Right ventricle myocardium superior (tissue), 1 donor: Measurements from ENCODE around the gene PBX4. TPM values are rescaled to one million over a fixed set of nuclear protein-coding genes. Genes with fewer than 3 reads are reported as not detected.
A peak's percentile ranks its signal among the peaks of the same experiment; 100 is the strongest.
"Not testable (repeated sequence)": the region's sequence is repeated elsewhere in the genome, so short reads cannot be mapped to it uniquely, and the experiment has no call there.

Experiments
- ATAC-seq: fragments of 200-7000 bp; cut with Tn5 transposase; one replicate; pipeline ENCODE4 v1.9.1; 2020; ENCODE audit warnings: mild to moderate bottlenecking; ENCODE audit not compliant: poor library complexity
- DNase-seq: peaks from one replicate; pipeline ENCODE4 v3.0.0-alpha.2; 2020
- intact Hi-C: fragments of 100-400 bp; cut with DNase I; formaldehyde crosslinking; loops from one replicate; pipeline ENCODE4 v1.11.2; 2022
- long read RNA-seq: library from polyadenylated mRNA; unstranded; transcript quantifications from one replicate; pipeline ENCODE4 v2.0.0, GENCODE V29; 2021
- total RNA-seq: library from RNA; stranded (reverse); fragmentation: NEBNext Ultra II Directional; extraction: Animal tissue kit (Norgen Biotek cat#: 25700); gene quantifications from one replicate; pipeline ENCODE4 v1.2.1, GENCODE V29; 2021
- donor health status: DM: no; HTN: yes; CAD: no; lungs with severe emphysema.

PBX4 gene
- total RNA-seq: not detected
- long read RNA-seq: 0 reads

GRCh38 chr19:19618219-19619051 lies at the start of gene PBX4:
PBX4 (minus strand) TSS chr19:19618687; CDS start chr19:19618629, 58 bp downstream.
- intact Hi-C loops: no loop called here
- DNase-seq: peak; percentile 96

GRCh38 chr19:19665420-19665948 lies 47.0 kb upstream of the PBX4 start:
- intact Hi-C loops, ATAC-seq, DNase-seq: not testable (repeated sequence)

More at GRCh38 chr19:19618219-19619051, at the start of gene PBX4:
- peak; percentile 98 for ATAC-seq

DNA sequence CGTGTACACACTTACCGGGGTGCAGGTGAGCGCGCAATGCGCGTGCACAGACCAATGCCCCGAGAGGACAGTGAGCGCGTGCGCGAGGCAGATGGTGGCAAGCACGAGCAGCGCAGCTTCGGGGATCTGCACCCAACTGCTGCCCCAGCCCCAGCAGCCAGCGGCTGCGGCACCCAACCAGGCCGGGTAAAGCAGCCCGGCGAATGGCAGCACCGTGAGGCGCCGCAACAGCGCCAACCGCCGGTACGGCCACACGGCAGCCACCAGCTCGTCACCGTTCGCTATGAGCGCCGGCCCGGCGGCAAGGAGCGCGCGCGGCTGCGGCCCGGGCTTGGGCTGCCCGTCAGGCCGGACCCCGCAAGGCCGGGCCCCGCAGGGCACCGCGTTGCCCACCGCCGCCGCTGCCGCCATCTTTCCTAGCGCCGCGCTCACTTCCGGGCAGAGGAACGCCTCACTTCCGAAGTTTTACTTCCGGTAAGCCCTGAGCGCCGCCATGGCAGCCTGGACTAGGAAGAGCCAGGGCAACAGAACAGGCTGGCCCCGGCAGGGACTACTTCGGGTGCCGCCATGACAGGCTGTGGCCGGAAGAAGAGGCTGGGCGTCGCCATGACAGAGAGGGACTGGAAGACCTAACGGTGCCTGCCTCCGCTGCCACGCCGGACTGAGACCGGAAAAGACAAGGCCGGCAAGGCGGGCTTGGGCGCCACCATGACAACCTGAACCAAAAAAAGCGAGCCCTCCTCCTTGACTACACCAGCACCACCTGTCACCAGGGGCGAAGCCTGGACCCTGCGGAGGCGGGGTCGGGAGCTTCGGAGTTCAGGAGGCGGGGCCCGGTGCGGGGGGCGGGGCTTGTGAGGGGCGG lies 45.0 kb upstream of the PBX4 start, which contains the start of gene ATP13A1:
ATP13A1 (minus strand) TSS at position 421 of the 865 bp plus-strand sequence; CDS start at position 411, 10 bp downstream.
- intact Hi-C loops: no loop called here
- ATAC-seq: peak; percentile 97
- DNase-seq: peak; percentile 98

DNA sequence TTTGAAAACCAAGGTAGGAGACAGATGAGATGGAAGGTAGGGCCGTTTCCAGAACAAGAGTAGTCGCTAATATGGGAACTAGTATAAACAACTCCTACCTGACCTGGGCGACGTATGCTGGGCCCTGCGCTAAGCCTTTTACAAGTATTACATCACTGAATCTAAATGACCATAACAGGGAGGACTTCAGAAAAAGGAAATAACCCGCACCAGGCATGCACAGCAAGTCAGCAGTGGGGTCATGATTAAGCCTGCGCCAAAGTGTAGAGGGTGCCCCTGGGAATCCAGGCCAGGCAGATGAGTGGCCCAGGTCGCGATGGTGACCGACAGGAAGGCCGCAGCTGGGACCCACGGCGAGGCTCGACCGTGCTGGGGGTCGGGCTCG lies 44.4 kb upstream of the PBX4 start:
- DNase-seq (no peak), ATAC-seq (no peak)
- intact Hi-C loops: no loop called here

- intact Hi-C loops: no loop called here
- no peak for ATAC-seq
- DNase-seq: peak; percentile 21
These were observed 43.9 kb upstream of the PBX4 start for GRCh38 chr19:19662344-19662743.

DNA sequence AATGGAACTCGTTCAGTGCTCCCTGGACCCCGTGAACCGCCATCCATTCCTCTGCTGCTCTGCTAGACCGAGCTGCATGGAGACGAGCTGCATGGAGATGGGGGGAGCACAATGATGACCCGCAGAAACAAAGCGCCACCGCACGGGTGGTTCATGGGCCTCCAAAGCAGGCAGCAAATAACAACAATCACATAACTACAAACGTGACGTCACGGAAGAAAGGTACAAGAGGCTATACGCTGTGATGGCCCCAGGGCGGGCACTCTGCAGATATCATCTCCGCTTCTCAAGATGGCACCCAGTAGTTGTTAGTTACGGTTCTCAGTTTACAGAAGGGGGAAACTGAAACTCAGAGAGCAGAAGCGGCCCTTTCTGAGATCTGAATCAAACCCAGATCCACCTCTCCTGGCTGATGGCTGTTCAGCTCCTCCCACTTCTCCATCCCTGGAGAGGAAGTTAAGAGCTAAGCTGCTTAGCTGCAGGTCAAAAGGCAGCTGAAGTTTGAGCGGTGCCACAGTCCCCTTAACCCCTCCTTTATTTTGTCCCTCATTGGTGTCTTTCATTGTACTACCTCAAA lies 43.3 kb upstream of the PBX4 start:
- intact Hi-C loops: no loop called here

GRCh38 chr19:19661141-19661674 lies 42.7 kb upstream of the PBX4 start:
- ATAC-seq (no peak), DNase-seq (peak; percentile 37)
- intact Hi-C loops: no loop called here

More for the DNA sequence above, 43.3 kb upstream of the PBX4 start:
- no peak for ATAC-seq
- DNase-seq: peak; percentile 37

DNA sequence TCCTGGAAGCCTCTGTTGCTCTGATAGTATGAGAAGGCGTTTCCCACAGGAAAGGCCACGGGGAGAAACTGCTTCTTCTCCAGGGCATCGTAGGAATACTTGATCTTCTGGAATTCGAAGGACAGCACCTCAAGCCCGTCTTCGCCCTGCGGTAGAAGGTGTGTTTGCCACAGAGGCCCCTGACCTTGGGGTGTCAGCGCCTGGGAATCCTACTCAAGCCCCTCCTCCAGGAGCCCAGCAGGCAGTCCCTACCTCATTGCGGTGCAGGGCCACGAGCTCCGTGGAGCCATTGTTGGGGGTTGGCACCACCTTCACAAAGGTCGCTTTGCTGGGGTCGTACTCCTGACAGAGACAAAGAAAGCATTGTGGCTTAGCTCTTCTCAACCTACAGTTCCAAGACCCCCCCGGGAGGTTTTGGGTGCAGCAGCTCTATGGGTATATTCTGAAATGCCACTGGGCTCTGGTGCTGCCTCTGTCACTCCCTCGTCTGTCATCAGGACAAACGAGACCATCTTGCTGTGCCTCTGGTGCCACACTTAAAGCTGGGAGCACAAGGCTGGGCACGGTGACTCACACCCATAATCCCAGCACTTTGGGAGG lies 41.3 kb upstream of the PBX4 start:
- intact Hi-C loops: no loop called here
- peak; percentile 14 for DNase-seq
- ATAC-seq: no peak

- intact Hi-C loops: no loop called here
- no peak for ATAC-seq
- DNase-seq: peak; percentile 37
These were observed 38.9 kb upstream of the PBX4 start for GRCh38 chr19:19657397-19657783.

GRCh38 chr19:19656451-19657396 lies 38.2 kb upstream of the PBX4 start:
- intact Hi-C loops: no loop called here
- peak; percentile 30 for DNase-seq
- no peak for ATAC-seq

DNA sequence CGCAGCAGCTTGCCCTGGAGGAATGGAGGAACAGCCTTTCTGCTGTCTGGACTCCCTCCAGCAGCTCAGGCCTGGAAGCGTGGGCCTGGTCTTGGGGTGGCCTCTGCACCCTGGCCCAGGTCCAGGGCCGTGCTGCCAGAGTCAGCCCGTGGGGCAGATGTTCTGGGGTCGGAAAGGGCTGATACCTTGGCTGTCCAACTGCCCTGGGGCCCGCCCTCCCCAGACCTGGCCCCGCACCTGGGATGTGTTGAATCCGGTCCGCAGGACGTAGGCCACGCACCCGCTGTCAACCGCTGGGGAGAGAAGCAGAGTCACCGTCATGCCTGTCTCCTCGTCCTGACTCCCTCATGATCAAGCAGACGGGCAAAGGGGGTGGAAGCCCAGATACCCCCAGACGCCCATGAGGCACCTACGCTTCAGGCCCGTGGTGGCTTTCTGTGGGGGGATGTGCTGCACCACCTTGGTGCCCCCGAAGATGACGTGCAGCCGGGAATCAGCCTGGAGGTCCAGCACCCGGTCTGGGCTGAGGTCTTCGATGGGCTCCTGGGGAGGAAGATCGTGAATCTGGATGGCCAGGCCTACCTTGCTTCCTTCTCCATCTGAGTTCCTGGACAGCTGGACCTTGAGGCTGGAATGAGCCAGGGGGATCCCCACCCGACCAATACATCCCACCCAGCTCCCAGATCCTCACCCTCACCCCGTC lies 37.3 kb upstream of the PBX4 start:
- intact Hi-C loops: no loop called here
- ATAC-seq: no peak

DNA sequence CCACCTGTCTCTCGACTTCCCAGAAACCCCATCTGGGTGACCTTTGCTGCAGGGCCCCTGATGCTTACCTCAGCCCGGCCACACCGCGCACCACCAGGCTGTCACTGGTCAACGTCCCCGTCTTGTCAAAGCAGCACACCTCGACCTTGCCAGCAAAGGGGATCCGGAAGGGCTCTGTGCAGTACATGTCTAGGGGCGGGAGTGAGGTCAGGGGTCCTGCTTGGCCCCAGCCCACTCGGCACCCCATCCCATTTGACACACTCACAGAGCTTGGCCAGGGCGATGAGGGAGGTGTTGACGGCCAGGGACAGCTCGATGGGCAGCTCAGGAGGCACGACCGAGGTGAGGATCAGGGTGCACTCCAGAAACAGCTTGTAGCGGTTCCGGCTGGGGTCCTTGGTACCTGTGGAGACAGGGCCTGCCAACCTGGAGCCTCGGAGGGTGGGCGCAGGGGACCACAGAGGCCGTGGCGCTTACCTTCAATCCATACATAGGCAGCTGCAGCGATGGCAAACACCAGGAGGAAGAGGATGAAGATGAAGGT lies 36.6 kb upstream of the PBX4 start:
- ATAC-seq (no peak), DNase-seq (peak; percentile 29)
- intact Hi-C loops: no loop called here

More for the DNA sequence above, 37.3 kb upstream of the PBX4 start:
- peak; percentile 19 for DNase-seq

DNA sequence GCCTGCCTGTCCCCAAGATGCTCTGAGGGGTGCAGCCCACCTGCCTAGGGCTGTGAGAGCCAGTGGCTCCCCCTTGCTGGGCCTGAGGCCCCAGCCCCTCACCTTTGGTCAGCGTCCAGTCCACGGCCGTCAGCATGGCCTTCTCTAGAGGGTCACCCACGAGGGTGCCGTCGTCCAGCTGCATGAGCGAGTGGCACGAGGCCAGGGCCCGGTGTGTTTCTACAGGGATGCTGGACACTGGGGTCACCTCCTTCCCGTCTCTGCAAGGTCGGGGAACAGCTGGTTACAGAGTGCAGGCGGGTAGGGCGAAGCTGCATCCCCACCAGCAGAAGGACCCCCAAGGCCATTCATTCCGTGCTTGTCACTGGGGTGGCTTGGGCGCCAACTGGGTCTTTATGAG lies 36.0 kb upstream of the PBX4 start:
- intact Hi-C loops: no loop called here
- DNase-seq (no peak), ATAC-seq (no peak)

DNA sequence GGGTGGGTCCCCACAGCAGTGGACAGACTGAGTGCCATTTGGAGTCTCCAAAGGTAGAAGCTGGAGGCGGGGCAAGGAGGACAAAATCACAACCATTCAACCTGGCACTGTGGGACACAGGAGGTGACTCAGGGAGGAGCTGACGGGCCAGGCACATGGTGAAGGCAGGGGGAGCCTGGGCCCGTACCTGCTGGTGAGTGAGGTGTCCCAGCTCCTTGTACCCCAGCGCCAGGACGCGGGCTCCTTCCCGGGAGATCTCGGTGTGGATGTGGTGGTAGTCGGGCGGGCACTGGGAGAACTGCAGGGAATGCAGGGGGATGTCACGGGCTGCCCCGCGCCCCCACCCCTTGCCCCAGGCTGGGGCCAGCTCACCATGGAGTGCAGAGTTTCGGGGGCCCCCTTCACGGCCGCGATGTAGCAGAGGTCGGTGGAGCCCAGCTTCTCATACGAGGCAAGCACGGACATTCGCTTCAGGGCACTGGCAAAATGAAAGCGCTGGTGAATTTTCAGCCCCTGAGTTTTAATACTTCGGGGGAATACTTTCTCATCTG lies 35.2 kb upstream of the PBX4 start:
- DNase-seq (no peak), ATAC-seq (no peak)
- intact Hi-C loops: no loop called here

GRCh38 chr19:19652482-19653295 lies 34.2 kb upstream of the PBX4 start:
- DNase-seq (no peak), ATAC-seq (no peak)
- intact Hi-C loops: no loop called here
